DOHH2 (cell line): ENCODE measurements around the gene METTL18.

ENCODE experiments used
- H3F3A ChIP-seq: fragments of 200-600 bp; sonication (generic), shearing (Covaris generic); 2 replicates; pipeline ENCODE4 v1.6.0; 2016; ENCODE audit warnings: antibody characterized with exemption, mild to moderate bottlenecking; ENCODE audit not compliant: control insufficient read depth, insufficient read depth
- H3K27ac ChIP-seq: fragments of 200-600 bp; sonication (generic); 2 replicates; pipeline ENCODE4 v1.5.1; 2014; ENCODE audit warnings: low read depth, mild to moderate bottlenecking, low read length, moderate library complexity
- H3K27me3 ChIP-seq: fragments of 200-600 bp; sonication (generic); 2 replicates; pipeline ENCODE4 v1.6.1; 2014; ENCODE audit warnings: mild to moderate bottlenecking, low read length, mixed read lengths; ENCODE audit not compliant: control insufficient read depth
- H3K36me3 ChIP-seq: fragments of 200-600 bp; sonication (generic); 2 replicates; pipeline ENCODE4 v1.6.1; 2014; ENCODE audit warnings: mild to moderate bottlenecking, low read length, moderate library complexity, mixed read lengths; ENCODE audit not compliant: control insufficient read depth
- H3K4me1 ChIP-seq: fragments of 200-600 bp; sonication (generic); 2 replicates; pipeline ENCODE4 v1.6.1; 2014; ENCODE audit warnings: mild to moderate bottlenecking, low read length, mixed read lengths; ENCODE audit not compliant: control insufficient read depth
- H3K4me2 ChIP-seq: fragments of 200-600 bp; sonication (generic); 2 replicates; pipeline ENCODE4 v1.6.0; 2014; ENCODE audit warnings: mild to moderate bottlenecking, low read length, moderate library complexity
- H3K4me3 ChIP-seq: fragments of 200-600 bp; sonication (generic); 2 replicates; pipeline ENCODE4 v1.5.1; 2014; ENCODE audit warnings: mild to moderate bottlenecking, low read length, mixed read lengths
- H3K79me2 ChIP-seq: fragments of 200-600 bp; sonication (generic); 2 replicates; pipeline ENCODE4 v1.6.1; 2014; ENCODE audit warnings: mild to moderate bottlenecking, low read length, mixed read lengths; ENCODE audit not compliant: control insufficient read depth
- H3K9me2 ChIP-seq: fragments of 200-600 bp; sonication (generic); replicated peaks from 2 replicates; pipeline ENCODE4 v1.6.1; 2014; ENCODE audit warnings: mild to moderate bottlenecking, low read length, mixed read lengths; ENCODE audit not compliant: control insufficient read depth
- H3K9me3 ChIP-seq: fragments of 200-600 bp; sonication (generic); 2 replicates; pipeline ENCODE4 v1.6.1; 2014; ENCODE audit warnings: antibody characterized with exemption, low read length, mixed read lengths; ENCODE audit not compliant: control insufficient read depth, insufficient read depth
- H4K20me1 ChIP-seq: fragments of 200-600 bp; sonication (generic); 2 replicates; pipeline ENCODE4 v1.6.0; 2014; ENCODE audit warnings: low read depth, mild to moderate bottlenecking, antibody characterized with exemption, low read length, moderate library complexity; ENCODE audit not compliant: control insufficient read depth, insufficient read depth
- EZH2phosphoT487 ChIP-seq: fragments of 200-600 bp; sonication (generic); IDR thresholded peaks from 2 replicates; pipeline ENCODE4 v1.6.1; 2017; ENCODE audit warnings: borderline replicate concordance, mild to moderate bottlenecking, antibody characterized with exemption, low read length, moderate library complexity, mixed read lengths
- TF ChIP-seq, protein P1 (sequence below): fragments of 200-600 bp; sonication (generic); IDR thresholded peaks from one replicate; pipeline ENCODE4 v1.5.1; 2014; ENCODE audit warnings: antibody characterized with exemption, mild to moderate bottlenecking, low read depth, low read length; ENCODE audit not compliant: poor library complexity, severe bottlenecking

Gene METTL18

GRCh38 chr1:169785267-169785666, 9.4 kb downstream of the METTL18 start:
- Histone ChIP-seq H3K4me1 (peaks cover 6% of the 10 kb centered on the region), H3K79me2 (no peaks in the 10 kb centered on the region), H3K4me2 (no peak overlapping the region), H3K9me2 (no peaks in the 10 kb centered on the region), H3K9me3 (no peaks in the 10 kb centered on the region), H3K4me3 (no peak overlapping the region), H3K36me3 (no peaks in the 10 kb centered on the region), H4K20me1 (no peaks in the 10 kb centered on the region), H3F3A (no peaks in the 10 kb centered on the region), H3K27me3 (peaks cover 27% of the 10 kb centered on the region), H3K27ac (no peak overlapping the region)
- TF ChIP-seq EZH2phosphoT487 = no peak
- TF ChIP-seq, protein P1, sequence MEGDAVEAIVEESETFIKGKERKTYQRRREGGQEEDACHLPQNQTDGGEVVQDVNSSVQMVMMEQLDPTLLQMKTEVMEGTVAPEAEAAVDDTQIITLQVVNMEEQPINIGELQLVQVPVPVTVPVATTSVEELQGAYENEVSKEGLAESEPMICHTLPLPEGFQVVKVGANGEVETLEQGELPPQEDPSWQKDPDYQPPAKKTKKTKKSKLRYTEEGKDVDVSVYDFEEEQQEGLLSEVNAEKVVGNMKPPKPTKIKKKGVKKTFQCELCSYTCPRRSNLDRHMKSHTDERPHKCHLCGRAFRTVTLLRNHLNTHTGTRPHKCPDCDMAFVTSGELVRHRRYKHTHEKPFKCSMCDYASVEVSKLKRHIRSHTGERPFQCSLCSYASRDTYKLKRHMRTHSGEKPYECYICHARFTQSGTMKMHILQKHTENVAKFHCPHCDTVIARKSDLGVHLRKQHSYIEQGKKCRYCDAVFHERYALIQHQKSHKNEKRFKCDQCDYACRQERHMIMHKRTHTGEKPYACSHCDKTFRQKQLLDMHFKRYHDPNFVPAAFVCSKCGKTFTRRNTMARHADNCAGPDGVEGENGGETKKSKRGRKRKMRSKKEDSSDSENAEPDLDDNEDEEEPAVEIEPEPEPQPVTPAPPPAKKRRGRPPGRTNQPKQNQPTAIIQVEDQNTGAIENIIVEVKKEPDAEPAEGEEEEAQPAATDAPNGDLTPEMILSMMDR = no peak

DNA sequence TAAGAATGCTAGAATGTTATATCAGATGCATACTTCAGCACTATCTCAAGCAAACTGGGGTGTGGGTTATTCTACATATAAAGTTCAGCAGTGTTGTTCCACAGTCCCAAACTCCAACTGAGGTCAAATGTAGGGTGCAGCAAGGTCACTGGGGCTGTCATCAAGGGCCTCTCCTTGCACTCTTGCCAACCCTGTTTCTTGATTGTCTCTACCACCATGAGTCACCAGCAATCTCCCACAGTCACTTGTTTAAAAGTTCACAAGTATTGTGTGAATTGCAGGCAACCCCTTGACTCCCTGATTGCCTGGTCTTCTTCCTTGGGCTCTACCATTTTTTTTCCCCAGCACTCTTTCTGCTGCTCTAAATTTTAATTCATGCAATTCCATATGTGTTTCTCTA, 10.6 kb downstream of the METTL18 start:
- H4K20me1 ChIP-seq = no peaks in the 10 kb centered on the region
- H3K9me3 ChIP-seq = no peaks in the 10 kb centered on the region
- H3K27ac ChIP-seq = no peak overlapping the region
- TF ChIP-seq EZH2phosphoT487 = no peak
- TF ChIP-seq, protein P1 = no peak
- H3K4me1 ChIP-seq = peaks cover 6% of the 10 kb centered on the region
- H3K36me3 ChIP-seq = no peaks in the 10 kb centered on the region
- H3K9me2 ChIP-seq = no peaks in the 10 kb centered on the region
- H3K27me3 ChIP-seq = peaks cover 27% of the 10 kb centered on the region
- H3F3A ChIP-seq = no peaks in the 10 kb centered on the region
- H3K4me2 ChIP-seq = no peak overlapping the region
- H3K4me3 ChIP-seq = no peak overlapping the region
- no peaks in the 10 kb centered on the region for H3K79me2 ChIP-seq

DNA sequence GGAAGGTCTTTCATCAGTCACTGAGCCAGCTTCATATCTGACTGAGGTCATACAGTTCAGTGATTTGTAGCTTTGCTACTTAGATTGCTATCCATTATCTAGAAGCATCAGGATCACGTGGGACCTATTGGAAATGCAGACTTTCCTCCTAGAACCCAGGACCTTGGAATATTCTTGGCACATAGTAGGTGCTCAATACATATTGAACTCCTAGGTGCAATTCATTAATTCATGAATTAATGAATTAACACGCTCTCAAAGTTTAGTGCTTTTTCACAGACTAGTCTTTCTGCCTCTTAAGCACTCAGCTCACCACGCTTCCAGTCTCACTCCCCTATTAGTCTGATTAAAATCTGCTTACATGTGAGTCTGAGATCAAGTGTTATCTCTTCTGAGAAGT, 12.1 kb downstream of the METTL18 start:
- peaks cover 6% of the 10 kb centered on the region for H3K4me1 ChIP-seq
- TF ChIP-seq, protein P1 = no peak
- TF ChIP-seq EZH2phosphoT487 = no peak
- no peaks in the 10 kb centered on the region for H3K79me2 ChIP-seq
- peaks cover 27% of the 10 kb centered on the region for H3K27me3 ChIP-seq
- H3K36me3 ChIP-seq = no peaks in the 10 kb centered on the region
- H3F3A ChIP-seq = no peaks in the 10 kb centered on the region
- no peaks in the 10 kb centered on the region for H4K20me1 ChIP-seq
- no peaks in the 10 kb centered on the region for H3K9me3 ChIP-seq
- H3K27ac ChIP-seq = no peak overlapping the region
- no peak overlapping the region for H3K4me3 ChIP-seq
- H3K9me2 ChIP-seq = no peaks in the 10 kb centered on the region
- no peak overlapping the region for H3K4me2 ChIP-seq

- H3K27ac ChIP-seq = no peak overlapping the region
- no peak for TF ChIP-seq EZH2phosphoT487
- TF ChIP-seq, protein P1 = no peak
- peaks cover 6% of the 10 kb centered on the region for H3K4me1 ChIP-seq
- H3K27me3 ChIP-seq = peaks cover 13% of the 10 kb centered on the region
- no peaks in the 10 kb centered on the region for H3F3A ChIP-seq
- H3K36me3 ChIP-seq = no peaks in the 10 kb centered on the region
- H3K9me3 ChIP-seq = no peaks in the 10 kb centered on the region
- no peaks in the 10 kb centered on the region for H4K20me1 ChIP-seq
- H3K79me2 ChIP-seq = no peaks in the 10 kb centered on the region
- H3K4me2 ChIP-seq = no peak overlapping the region
- no peaks in the 10 kb centered on the region for H3K9me2 ChIP-seq
- H3K4me3 ChIP-seq = no peak overlapping the region
These were observed 14.7 kb downstream of the METTL18 start for GRCh38 chr1:169779970-169780369.
